Measurements from ENCODE around the gene CYB561.
A peak's percentile ranks its signal among the peaks of the same experiment; 100 is the strongest.

The CYB561 gene

DNA sequence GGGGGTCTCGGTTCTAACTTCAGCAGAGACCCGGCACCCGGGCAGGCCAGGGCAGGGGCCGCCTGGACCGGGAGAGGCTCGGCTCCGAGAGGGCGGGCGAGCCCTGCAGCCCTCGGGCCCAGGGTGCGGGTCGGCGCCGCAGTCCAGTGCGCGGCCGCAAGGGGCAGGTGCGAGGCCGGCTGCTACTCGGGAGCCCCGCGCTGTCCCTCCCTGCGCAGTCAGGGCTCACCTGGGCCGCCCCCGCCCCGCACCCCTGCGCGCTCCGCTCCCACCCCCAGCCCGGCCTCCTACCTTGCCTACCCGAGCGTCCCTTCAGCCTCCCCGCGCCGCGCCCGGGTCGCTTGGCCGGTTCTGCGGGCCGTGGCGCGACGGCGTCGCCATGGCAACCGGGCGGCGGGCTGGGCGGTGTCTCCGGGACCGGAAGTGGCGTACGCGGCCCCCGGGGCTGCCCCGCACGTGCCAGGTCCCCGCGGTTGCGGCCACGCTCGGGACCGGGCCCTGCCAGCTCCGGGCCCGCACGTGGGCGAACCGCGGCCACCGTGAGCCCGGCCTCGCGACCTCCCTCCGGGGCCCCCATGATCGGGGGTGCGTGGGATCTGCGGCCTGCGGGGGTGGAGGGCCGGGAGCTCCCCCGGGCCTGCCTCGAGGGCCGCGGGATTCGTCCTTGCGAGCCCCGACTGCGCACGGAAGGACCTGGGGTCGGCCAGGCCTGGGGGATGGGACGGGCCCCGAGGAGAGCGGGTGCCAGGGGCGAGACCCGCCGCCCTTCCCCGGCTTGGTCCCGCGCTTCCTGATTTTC, at the start of gene CYB561:
CYB561 (minus strand) TSS at position 353 of the 799 bp plus-strand sequence. CDS start 8,759 bp downstream, outside the sequence.
- peak; percentile 66 for DNase-seq

DNA sequence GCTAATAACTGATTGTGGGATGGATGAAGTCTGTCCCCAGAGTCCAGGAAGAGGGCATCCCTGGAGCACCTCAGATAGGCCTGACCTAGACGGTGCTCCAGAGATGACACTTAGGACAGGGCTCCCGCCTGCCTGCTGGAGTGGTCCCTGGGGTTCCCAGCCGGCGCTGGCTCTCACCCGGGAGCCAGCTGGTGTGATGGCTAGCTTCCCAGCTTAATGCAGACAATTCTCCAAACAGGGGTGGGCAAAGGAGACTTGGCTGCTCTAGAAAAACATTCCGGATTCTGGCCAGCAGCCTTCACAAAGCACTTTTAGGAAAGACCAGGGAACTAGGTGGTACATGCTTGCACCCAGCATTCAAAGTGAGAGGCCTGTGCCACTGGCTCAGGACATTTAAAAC, 49.4 kb upstream of the CYB561 start:
- DNase-seq = no peak

DNA sequence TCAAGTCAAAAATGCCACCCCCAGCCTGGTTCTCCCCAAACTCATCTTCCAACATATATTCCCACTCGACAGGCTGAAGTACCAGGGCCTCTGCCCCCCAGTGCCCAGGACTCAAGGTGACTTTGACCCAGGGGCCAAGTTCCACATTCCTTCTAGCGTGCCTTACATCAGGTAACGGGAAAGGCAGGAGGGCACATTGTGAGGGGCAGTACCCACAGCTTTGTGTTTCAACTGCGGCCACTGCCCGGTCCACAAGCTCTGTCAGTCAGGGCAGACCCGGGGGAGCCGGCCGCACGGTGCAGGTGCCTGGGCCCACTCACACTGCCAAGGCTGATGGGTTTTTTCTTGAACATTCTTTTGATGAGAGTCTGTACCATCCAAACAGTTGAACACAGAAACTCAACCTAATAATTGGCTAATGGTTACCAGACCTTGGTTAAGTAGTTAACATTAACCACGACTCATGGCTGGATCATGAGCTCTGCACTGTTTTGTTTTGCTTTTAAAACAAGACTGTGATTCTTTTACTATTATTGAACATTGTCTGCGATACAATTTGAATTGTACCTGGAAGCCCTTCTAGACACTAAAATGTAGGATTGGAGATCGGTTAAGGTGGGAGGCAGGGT, 48.3 kb upstream of the CYB561 start:
- DNase-seq = no peak

DNA sequence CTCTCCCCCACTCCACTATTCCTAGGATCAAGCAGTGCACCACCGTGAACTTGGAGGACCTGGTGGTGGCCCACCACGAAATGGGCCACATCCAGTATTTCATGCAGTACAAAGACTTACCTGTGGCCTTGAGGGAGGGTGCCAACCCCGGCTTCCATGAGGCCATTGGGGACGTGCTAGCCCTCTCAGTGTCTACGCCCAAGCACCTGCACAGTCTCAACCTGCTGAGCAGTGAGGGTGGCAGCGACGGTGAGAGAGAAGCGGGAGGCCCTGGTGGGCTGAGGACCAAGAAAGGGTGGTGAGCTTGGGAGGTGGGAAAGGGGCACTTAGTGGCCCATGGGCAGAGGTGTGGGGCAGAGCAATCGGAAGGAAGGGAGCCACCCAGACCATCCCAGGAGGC, 47.3 kb upstream of the CYB561 start:
- DNase-seq = no peak

DNA sequence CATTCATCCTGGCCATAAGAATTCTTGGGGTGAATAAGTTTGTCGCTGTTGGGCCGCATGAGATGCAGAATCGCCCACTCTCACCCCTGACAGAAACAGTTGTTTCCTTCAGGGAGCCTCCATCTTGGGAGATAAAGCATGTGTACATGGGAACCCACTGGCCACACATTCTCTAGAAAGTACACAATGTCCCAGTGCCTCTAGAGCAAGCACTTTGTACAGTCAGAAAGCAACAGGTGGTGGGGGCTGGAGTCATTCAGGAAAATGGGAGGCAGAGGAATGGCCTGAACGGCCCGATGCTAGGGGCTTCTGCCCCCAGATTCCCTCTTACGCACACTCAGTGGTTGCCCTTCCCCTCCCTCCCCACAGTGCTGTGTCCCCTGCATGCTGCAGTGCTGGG, 46.8 kb upstream of the CYB561 start:
- no peak for DNase-seq

GRCh38 chr17:63491977-63492618, 46.0 kb upstream of the CYB561 start:
- DNase-seq = no peak

GRCh38 chr17:63491413-63491812, 45.3 kb upstream of the CYB561 start:
- no peak for DNase-seq

DNA sequence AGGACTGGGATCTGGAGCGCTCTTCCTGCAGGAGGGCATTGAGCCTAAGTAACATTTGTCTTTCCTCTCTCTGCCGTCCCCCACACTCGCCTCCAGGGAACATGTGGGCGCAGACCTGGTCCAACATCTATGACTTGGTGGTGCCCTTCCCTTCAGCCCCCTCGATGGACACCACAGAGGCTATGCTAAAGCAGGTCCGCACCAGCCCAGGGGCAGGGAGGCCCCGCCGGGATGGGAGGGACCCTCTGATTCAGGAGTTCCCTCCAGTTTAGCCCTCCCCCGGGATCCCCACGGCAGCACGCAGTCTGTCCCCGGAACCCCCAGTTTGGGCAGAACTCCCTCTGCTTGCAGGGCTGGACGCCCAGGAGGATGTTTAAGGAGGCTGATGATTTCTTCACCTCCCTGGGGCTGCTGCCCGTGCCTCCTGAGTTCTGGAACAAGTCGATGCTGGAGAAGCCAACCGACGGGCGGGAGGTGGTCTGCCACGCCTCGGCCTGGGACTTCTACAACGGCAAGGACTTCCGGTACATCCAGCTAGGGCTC, 44.8 kb upstream of the CYB561 start:
- DNase-seq = no peak

DNA sequence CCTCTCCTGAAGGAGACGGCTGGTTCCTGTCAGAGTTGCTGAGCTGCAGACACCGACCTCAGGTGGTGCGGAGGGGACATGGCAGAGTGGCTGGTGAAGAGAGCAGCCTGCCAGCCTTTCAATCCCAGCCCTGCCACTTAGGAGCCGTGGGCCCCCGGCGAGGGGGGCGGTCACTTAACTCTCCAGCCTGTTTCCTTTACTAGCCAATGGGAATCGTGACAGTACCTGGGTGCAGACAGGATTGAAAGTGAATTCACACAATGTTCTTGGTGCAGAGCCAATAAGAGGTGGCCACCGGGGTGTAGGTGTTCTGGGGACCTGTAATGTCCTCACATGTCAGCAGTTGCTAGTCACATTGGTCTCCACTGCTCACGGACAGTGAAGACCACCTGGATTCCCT, 44.2 kb upstream of the CYB561 start:
- DNase-seq = no peak

DNA sequence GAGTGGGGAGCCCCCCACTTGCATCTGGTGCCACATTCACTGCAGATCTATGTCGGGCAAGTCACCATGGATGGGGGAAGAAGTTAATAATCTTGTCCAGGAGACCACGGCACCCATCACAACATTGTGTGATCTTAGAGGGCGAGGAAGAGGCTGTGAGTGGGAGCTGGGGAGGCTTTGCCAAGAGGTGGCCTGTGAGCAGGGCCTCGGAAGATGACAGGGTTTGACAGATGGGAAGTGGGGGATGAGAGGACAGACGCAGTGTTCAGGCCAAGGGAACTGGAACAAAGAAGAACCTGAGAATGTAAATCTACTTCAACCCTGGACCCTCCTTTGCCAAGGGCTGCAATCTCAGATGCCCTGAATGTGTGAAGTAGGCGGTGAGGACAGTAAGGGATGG, 43.2 kb upstream of the CYB561 start:
- DNase-seq = no peak

DNA sequence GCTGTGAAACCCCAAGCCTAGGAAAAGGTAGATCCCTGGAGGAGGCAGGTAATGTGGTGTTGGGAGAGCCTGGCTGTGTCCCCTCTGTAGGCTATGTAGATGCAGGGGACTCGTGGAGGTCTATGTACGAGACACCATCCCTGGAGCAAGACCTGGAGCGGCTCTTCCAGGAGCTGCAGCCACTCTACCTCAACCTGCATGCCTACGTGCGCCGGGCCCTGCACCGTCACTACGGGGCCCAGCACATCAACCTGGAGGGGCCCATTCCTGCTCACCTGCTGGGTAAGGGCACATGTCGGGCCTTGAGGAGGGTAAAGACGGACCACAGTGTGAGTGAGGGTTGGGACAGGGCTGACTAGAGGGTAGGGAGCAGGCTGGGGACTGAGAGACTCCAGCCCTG, 42.7 kb upstream of the CYB561 start:
- no peak for DNase-seq

DNA sequence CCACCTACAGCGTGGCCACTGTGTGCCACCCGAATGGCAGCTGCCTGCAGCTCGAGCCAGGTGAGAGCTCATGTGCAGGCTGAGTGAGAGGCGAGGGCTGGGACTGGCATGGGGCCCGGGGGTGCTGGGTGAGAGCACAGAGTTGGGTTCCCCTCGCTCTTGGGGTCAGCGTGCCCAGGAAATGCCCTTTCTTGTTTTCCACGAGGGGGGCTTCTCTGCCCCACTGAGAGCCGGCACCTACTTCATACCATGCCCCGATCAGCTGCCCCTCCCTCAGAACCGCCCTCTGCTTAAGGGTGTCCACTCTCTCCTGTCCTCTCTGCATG, 40.9 kb upstream of the CYB561 start:
- DNase-seq = no peak

- no peak for DNase-seq
These were observed 40.4 kb upstream of the CYB561 start for GRCh38 chr17:63486317-63487013.

- no peak for DNase-seq
These were observed 37.8 kb upstream of the CYB561 start for GRCh38 chr17:63483655-63484575.

DNA sequence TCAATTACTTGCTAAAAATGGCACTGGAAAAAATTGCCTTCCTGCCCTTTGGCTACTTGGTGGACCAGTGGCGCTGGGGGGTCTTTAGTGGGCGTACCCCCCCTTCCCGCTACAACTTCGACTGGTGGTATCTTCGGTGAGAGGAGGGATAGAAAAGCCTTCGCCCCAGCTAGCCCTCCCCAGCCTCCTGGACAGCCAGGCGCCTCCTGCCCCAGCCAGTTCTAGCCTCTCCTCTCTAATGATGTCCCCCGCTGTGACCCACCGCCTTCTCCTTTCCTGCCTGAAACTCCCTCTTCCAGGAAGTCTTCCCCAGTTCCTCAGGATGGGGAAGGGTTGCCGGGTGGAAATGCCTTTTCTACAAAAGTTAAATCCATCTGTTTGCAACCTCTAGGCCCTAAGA, 36.9 kb upstream of the CYB561 start:
- no peak for DNase-seq

- DNase-seq = no peak
These were observed 36.4 kb upstream of the CYB561 start for GRCh38 chr17:63482509-63482908.

DNA sequence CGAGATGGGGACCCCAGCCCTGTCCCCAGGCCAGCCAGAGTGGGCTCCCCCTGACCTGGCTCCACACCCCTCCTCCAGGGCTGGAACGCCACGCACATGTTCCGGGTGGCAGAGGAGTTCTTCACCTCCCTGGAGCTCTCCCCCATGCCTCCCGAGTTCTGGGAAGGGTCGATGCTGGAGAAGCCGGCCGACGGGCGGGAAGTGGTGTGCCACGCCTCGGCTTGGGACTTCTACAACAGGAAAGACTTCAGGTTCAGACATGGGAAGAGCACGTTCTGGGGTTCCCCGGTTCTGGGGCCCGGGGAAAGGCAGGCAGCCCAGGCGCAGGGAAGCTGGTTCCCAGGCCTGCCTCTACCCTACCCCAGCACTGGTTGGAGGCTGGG, 35.4 kb upstream of the CYB561 start:
- no peak for DNase-seq

GRCh38 chr17:63480826-63481487, 34.9 kb upstream of the CYB561 start:
- DNase-seq = no peak

GRCh38 chr17:63480192-63480784, 34.2 kb upstream of the CYB561 start:
- no peak for DNase-seq

DNA sequence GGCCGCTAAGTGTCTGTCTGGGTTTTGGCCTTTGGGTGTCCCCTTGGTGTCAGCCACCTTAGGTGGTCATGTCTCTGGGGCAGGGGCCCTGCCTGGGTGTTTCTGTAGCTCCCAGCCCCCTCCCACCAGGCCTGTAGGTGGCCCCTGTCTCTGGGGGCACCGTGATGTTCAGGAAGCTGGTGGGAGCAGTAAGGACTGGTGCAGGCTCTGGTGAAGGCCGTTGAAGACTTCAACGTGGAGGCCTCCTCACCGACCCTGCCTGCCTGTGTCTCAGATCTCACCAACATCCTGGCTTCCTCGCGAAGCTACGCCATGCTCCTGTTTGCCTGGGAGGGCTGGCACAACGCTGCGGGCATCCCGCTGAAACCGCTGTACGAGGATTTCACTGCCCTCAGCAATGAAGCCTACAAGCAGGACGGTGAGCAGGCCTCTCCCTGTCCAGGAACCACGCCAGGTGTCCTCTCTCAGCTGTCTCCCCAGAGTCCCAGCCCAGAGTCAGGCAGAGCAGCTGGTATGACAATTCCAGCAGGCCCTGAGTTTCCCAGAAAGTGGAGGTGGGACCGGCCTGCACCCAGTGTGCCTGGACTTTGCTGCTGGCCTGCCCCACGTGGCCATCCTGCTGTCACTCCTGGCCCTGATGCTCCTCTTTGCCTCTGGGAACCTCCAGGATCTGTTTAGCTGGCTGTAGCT, 33.5 kb upstream of the CYB561 start:
- no peak for DNase-seq

All from activated CD8-positive, alpha-beta memory T cell treated with anti-CD3 and anti-CD28 coated beads, Interleukin-2, amount 50 U/mL, for 4 hours (primary cell).